KMS-11 (cell line): ENCODE data around the gene TTYH2.

Source experiments
- H2AFZ ChIP-seq: fragments of 200-600 bp; sonication (generic); 2 replicates; pipeline ENCODE4 v1.6.1; 2016; ENCODE audit warnings: antibody characterized with exemption, mixed run types, low read depth
- H3K27ac ChIP-seq: fragments of 200-600 bp; sonication (generic); 2 replicates; pipeline ENCODE4 v1.6.1; 2016; ENCODE audit warnings: mild to moderate bottlenecking, mixed run types
- H3K27me3 ChIP-seq: fragments of 200-600 bp; sonication (generic); 2 replicates; pipeline ENCODE4 v1.6.1; 2017; ENCODE audit warnings: mild to moderate bottlenecking, low read depth, mixed run types, moderate library complexity; ENCODE audit not compliant: insufficient read depth
- H3K36me3 ChIP-seq: fragments of 200-600 bp; sonication (generic); 2 replicates; pipeline ENCODE4 v1.6.1; 2017; ENCODE audit warnings: mild to moderate bottlenecking, mixed run types; ENCODE audit not compliant: insufficient read depth
- H3K4me1 ChIP-seq: fragments of 200-600 bp; sonication (generic); 2 replicates; pipeline ENCODE4 v1.6.1; 2016; ENCODE audit warnings: mild to moderate bottlenecking, low read depth, mixed run types; ENCODE audit not compliant: poor library complexity, severe bottlenecking
- H3K4me2 ChIP-seq: fragments of 200-600 bp; sonication (generic); 2 replicates; pipeline ENCODE4 v1.7.0; 2016; ENCODE audit warnings: mild to moderate bottlenecking, mixed run types
- H3K4me3 ChIP-seq: fragments of 200-600 bp; sonication (generic); IDR thresholded peaks from 2 replicates; pipeline ENCODE4 v1.6.1; 2017; ENCODE audit warnings: low read depth, low read length, mixed read lengths; ENCODE audit not compliant: insufficient read depth
- H3K79me2 ChIP-seq: fragments of 200-600 bp; sonication (generic); 2 replicates; pipeline ENCODE4 v1.6.1; 2016; ENCODE audit warnings: low read depth, mixed run types; ENCODE audit not compliant: insufficient read depth
- H3K9ac ChIP-seq: fragments of 200-600 bp; sonication (generic); 2 replicates; pipeline ENCODE4 v1.6.1; 2016; ENCODE audit warnings: mild to moderate bottlenecking, mixed run types
- H4K20me1 ChIP-seq: fragments of 200-600 bp; sonication (generic); 2 replicates; pipeline ENCODE4 v1.6.1; 2016; ENCODE audit warnings: mild to moderate bottlenecking, mixed run types; ENCODE audit not compliant: insufficient read depth
- CTCF ChIP-seq: fragments of 200-600 bp; sonication (generic); conservative IDR thresholded peaks from 2 replicates; pipeline ENCODE4 v1.6.1; 2017; ENCODE audit warnings: low read depth, mild to moderate bottlenecking, antibody characterized with exemption, low read length, moderate library complexity, mixed read lengths

TTYH2 gene

GRCh38 chr17:74214484-74215341 lies 1.3 kb downstream of the TTYH2 start:
- H3K4me3 ChIP-seq = no peak overlapping the region
- peak overlapping the region; percentile 80; the same call in 1 of the 2 replicates for H3K4me2 ChIP-seq
- no peak overlapping the region; the same call in 1 of the 2 replicates for H3K9ac ChIP-seq

GRCh38 chr17:74215342-74215727 lies 2.0 kb downstream of the TTYH2 start:
- no peaks in the 10 kb centered on the region for H3K27me3 ChIP-seq
- no peak overlapping the region for H3K9ac ChIP-seq
- H4K20me1 ChIP-seq = no peaks in the 10 kb centered on the region; the same call in 1 of the 2 replicates
- no peak overlapping the region for H3K27ac ChIP-seq
- H3K79me2 ChIP-seq = no peaks in the 10 kb centered on the region
- H3K4me1 ChIP-seq = peaks cover 16% of the 10 kb centered on the region
- H3K36me3 ChIP-seq = no peaks in the 10 kb centered on the region
- no peak overlapping the region for H3K4me3 ChIP-seq
- H2AFZ ChIP-seq = no peak overlapping the region
- no peak for TF ChIP-seq CTCF
- no peak overlapping the region for H3K4me2 ChIP-seq

More at GRCh38 chr17:74214484-74215341, 1.3 kb downstream of the TTYH2 start:
- no peaks in the 10 kb centered on the region for H3K36me3 ChIP-seq
- peaks cover 22% of the 10 kb centered on the region for H3K4me1 ChIP-seq
- TF ChIP-seq CTCF = no peak
- no peaks in the 10 kb centered on the region for H3K27me3 ChIP-seq
- no peak overlapping the region for H3K27ac ChIP-seq
- H3K79me2 ChIP-seq = no peaks in the 10 kb centered on the region
- no peak overlapping the region for H2AFZ ChIP-seq
- H4K20me1 ChIP-seq = no peaks in the 10 kb centered on the region; the same call in 1 of the 2 replicates

GRCh38 chr17:74216505-74216904 lies 3.1 kb downstream of the TTYH2 start:
- Histone ChIP-seq H3K4me3 (no peak overlapping the region), H3K9ac (no peak overlapping the region), H2AFZ (no peak overlapping the region), H3K4me1 (peaks cover 16% of the 10 kb centered on the region), H3K79me2 (no peaks in the 10 kb centered on the region), H3K4me2 (no peak overlapping the region), H3K27me3 (no peaks in the 10 kb centered on the region), H4K20me1 (no peaks in the 10 kb centered on the region), H3K36me3 (no peaks in the 10 kb centered on the region), H3K27ac (no peak overlapping the region)
- no peak for TF ChIP-seq CTCF

GRCh38 chr17:74217037-74217730 lies 3.8 kb downstream of the TTYH2 start:
- no peak for TF ChIP-seq CTCF
- Histone ChIP-seq H3K9ac (no peak overlapping the region), H3K4me1 (peaks cover 9% of the 10 kb centered on the region), H3K27me3 (no peaks in the 10 kb centered on the region), H2AFZ (no peak overlapping the region), H3K4me3 (no peak overlapping the region), H3K36me3 (no peaks in the 10 kb centered on the region), H4K20me1 (no peaks in the 10 kb centered on the region), H3K4me2 (no peak overlapping the region), H3K79me2 (no peaks in the 10 kb centered on the region), H3K27ac (no peak overlapping the region)
